Fibroblast of villous mesenchyme (primary cell): ENCODE results near the gene ANXA4. TPM values are rescaled to one million over a fixed set of nuclear protein-coding genes. Genes with fewer than 3 reads are reported as not detected.
A peak's percentile ranks its signal among the peaks of the same experiment; 100 is the strongest.
"Not testable (repeated sequence)": the region's sequence is repeated elsewhere in the genome, so short reads cannot be mapped to it uniquely, and the experiment has no call there.

Experiments used
- DNase-seq: peaks from one replicate; pipeline ENCODE4 v3.0.0-alpha.2; 2010; ENCODE audit warnings: low read depth
- H3K4me3 ChIP-seq: 2 replicates; pipeline ENCODE4 v1.5.1; 2011; ENCODE audit warnings: low read depth, mild to moderate bottlenecking, low read length
- CTCF ChIP-seq: IDR thresholded peaks from 2 replicates; pipeline ENCODE4 v1.5.1; 2012; ENCODE audit warnings: low read depth, mild to moderate bottlenecking, low read length; ENCODE audit not compliant: insufficient read depth
- total RNA-seq: library from RNA; depleted of rRNA; stranded (reverse); fragments of >200 nt; gene quantifications from 2 replicates; pipeline ENCODE4 v1.2.3, GENCODE V29; 2012

ANXA4 gene
- total RNA-seq, 1 donor, result 35.8 TPM

DNA sequence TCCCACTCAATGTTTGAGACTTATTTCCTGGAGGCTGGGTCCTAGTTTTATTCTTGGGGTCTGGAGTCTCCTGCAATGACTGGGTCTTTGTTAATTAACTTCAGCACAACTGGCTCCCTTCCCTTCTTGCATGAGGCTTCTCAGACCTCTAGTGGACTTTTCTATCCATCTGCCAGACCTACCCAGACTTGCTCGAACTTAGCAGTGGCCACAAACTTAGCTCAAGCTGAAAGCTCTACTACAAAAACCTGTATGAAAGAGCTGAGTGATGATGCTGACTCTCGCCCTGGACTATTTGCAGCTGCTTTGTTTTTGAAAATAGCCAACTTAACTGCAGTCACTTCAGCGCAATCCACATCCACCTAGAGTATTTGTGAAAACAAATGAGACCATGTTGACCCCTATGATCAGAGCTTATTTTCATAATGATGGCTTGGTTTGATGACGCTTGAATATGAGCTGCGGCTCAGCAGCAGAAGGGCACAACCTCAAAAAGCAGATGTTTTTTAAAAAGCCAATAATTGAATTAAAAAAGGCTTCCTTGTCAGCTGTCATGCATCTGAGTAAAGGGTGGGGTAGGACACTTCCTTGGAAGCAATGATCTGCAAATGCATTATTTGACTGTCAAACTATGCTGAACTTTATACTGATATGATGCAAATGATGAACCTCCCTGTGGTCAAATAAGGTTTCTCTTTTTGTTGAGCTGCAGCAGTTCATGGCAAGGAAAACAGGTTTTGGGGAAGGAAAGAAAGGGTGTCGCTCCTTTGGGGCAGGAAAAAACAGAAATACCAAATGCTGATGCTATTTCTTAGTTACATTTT, 10.6 kb upstream of the ANXA4 start:
- no peak overlapping the region for H3K4me3 ChIP-seq
- DNase-seq, result no peak
- TF ChIP-seq CTCF, result no peak

DNA sequence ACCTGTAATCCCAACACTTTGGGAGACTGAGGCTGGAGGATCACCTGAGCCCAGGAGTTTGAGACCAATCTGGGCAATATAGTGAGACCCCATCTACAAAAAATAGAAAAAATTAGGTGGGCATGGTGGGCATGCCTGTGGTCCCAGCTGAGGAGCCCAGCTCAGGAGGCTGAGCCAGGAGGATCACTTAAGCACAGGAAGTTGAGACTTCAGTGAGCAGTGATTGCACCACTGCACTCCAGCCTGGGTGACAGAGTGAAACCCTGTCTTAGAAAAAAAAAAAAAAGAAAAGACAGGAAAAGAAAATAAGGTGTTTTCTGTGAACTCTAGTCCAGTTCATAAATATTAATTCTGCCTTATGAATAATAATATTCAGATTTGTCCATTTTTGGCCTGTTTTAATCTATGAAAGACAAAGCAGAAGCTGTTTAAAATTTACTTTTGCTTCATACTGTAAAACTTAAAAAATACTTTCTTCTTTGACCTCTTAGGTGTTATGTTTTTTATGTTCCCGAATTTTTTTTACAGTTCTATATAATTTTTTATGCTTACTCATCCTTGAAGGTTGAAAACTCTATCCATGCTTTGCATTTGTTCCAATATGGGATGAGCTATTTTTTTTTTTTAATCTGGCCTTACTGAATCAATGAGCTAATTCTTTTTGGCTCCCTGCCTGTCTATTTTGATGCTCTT, 8.4 kb upstream of the ANXA4 start:
- no peak overlapping the region for H3K4me3 ChIP-seq
- no peak for DNase-seq
- TF ChIP-seq CTCF, result no peak

DNA sequence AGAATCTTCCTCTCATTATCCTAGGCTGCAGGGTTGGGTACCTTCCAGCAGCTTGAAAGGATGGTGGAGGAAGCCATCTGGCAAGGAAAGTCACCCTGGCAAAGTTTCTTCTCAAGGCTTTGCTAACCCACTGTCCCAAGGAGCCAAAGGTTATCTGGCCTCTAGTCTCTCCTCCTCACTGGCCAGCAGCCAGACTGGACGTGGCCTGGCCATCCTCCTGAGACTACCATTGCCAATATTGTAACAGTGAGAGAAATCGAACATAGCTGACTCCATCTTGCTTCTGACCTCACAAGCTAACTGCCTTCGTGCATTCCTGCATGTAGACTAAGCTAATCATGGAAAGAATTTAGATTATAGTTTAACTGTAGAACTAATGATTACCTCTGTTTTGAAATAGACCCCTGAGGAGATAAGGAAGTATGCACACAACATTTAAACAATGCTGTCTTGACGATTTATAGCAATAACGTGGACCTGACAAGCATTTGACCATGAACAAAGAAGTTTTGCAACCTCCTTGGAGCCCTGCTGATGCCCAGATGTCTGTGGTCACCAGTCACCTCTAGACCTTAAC, 7.8 kb upstream of the ANXA4 start:
- no peak overlapping the region for H3K4me3 ChIP-seq
- no peak for DNase-seq
- no peak for TF ChIP-seq CTCF

DNA sequence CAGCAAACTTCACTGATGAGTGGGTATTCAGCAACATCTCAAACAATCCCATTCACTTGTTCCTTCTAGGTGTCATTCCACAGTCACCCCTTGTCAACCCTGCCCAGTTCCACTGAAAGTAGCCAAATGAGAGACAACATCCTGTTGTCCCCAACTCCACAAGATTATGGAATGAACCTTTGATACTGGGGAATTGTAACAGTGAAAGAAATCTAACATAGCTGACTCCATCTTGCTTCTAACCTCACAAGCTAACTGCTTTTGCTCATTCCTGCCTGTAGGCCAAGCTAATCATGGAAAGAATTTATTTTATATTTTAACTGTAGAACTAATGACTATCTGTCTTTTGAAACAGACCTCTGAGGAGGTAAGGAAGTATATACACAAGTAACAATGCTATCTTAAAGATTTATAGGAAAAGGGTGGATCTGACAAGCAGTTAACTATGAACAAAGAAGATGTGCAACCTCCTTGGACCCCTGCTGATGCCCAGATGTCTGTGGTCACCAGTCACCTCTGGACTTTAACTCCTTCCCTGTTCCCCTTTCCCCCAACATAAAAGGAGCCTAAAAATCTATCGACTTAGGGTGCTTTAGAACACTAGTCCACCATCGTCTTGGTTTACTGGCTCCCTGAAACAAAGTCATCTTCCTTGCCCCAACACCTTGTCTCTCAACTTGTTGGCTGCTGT, 6.9 kb upstream of the ANXA4 start:
- no peak overlapping the region for H3K4me3 ChIP-seq
- no peak for TF ChIP-seq CTCF

GRCh38 chr2:69735686-69736085, 6.2 kb upstream of the ANXA4 start:
- H3K4me3 ChIP-seq, result no peak overlapping the region
- DNase-seq, result no peak
- TF ChIP-seq CTCF, result no peak

More for the DNA sequence above, 6.9 kb upstream of the ANXA4 start:
- no peak for DNase-seq

- DNase-seq, H3K4me3 ChIP-seq: not testable (repeated sequence)
These were observed 3.8 kb upstream of the ANXA4 start for GRCh38 chr2:69738149-69738548.

DNA sequence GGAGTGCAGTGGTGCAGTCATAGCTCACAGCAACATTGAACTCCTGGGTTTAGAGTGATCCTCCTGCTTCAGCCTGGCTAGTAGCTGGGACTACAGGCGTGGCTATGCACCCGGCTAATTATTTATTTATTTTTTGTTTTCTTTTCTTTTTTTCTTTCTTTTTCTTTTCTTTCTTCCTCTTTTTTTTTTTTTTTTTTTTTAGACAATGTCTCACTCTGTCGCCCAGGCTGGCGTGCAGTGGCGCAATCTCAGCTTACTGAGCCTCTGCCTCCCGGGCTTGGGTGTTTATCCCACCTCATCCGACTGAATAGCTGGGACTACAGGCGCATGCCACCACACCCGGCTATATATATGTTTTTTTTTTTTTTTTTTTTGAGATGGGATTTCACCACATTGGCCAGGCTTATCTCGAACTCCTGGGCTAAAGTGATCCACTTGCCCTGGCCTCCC, 1.4 kb upstream of the ANXA4 start:
- H3K4me3 ChIP-seq, result peak overlapping the region; percentile 72

More for the DNA sequence above, 1.4 kb upstream of the ANXA4 start:
- DNase-seq, result peak; percentile 62
- TF ChIP-seq CTCF, result no peak
